Naive thymus-derived CD4-positive, alpha-beta T cell (primary cell): ENCODE results near the gene NTN5. TPM values are rescaled to one million over a fixed set of nuclear protein-coding genes. Genes with fewer than 3 reads are reported as not detected.
"Not testable (repeated sequence)": the region's sequence is repeated elsewhere in the genome, so short reads cannot be mapped to it uniquely, and the experiment has no call there.

ENCODE experiments used
- ATAC-seq: fragments of 150-1000 bp; cut with Tn5 transposase; 2 replicates; pipeline ENCODE4 v1.10.0; 2021; ENCODE audit warnings: mild to moderate bottlenecking, moderate library complexity
- CTCF ChIA-PET: fragments of 350-600 bp; sonication (Branson Sonifier 250); formaldehyde crosslinking; loops from one replicate; lab custom pipeline; 2021; ENCODE audit warnings: antibody characterized with exemption; lab: Charles Lee
- POLR2A ChIA-PET: fragments of 350-600 bp; sonication (Branson Sonifier 250); formaldehyde crosslinking; loops from one replicate; lab custom pipeline; 2021; ENCODE audit warnings: antibody characterized with exemption, inconsistent platforms; lab: Charles Lee
- DNase-seq, 9 donors: peaks; one replicate each; pipeline versions ENCODE4 v3.0.0 to v3.0.0-alpha.2; 2020 to 2022; ENCODE audit warnings: mixed read lengths in 1 of 9
- H3K27ac ChIP-seq: one replicate; pipeline ENCODE4 v1.7.0; 2013; ENCODE audit warnings: mild to moderate bottlenecking, low read depth, low read length, moderate library complexity
- H3K27me3 ChIP-seq, 2 donors: one replicate each; pipeline ENCODE4 v1.7.0; 2013; ENCODE audit warnings: low read length in 2 of 2, mild to moderate bottlenecking in 2 of 2, moderate library complexity in 2 of 2; ENCODE audit not compliant: control insufficient read depth in 2 of 2, insufficient read depth in 2 of 2
- H3K36me3 ChIP-seq, 3 experiments: 1 replicate in 2 of 3; 2 replicates in 1 of 3; pipeline ENCODE4 v1.7.0; 2013; ENCODE audit warnings: low read length in 3 of 3, mild to moderate bottlenecking in 3 of 3, moderate library complexity in 1 of 3; ENCODE audit not compliant: insufficient read depth in 3 of 3, control insufficient read depth in 2 of 3
- H3K4me1 ChIP-seq, 2 donors: one replicate each; pipeline ENCODE4 v1.7.0; 2013; ENCODE audit warnings: low read length in 2 of 2, mild to moderate bottlenecking in 2 of 2, moderate library complexity in 1 of 2; ENCODE audit not compliant: control insufficient read depth in 2 of 2, insufficient read depth in 2 of 2
- H3K4me3 ChIP-seq: 2 replicates; pipeline ENCODE4 v1.7.0; 2013; ENCODE audit warnings: mild to moderate bottlenecking, low read length
- H3K9me3 ChIP-seq, 3 experiments: 1 replicate in 2 of 3; 2 replicates in 1 of 3; pipeline ENCODE4 v1.7.0; 2013; ENCODE audit warnings: low read length in 3 of 3; ENCODE audit not compliant: control insufficient read depth in 2 of 3
- H3K27ac Mint-ChIP-seq, 9 donors: one replicate each; pipeline ENCODE4 v1.8.0; 2020 to 2022; ENCODE audit warnings: mixed read lengths in 9 of 9, mild to moderate bottlenecking in 8 of 9, moderate library complexity in 5 of 9, inconsistent platforms in 2 of 9
- H3K27me3 Mint-ChIP-seq, 5 donors: one replicate each; pipeline ENCODE4 v1.8.0; 2021 to 2022; ENCODE audit warnings: mixed read lengths in 5 of 5, mild to moderate bottlenecking in 1 of 5
- H3K36me3 Mint-ChIP-seq, 5 donors: one replicate each; pipeline ENCODE4 v1.8.0; 2020 to 2022; ENCODE audit warnings: mixed read lengths in 5 of 5, mild to moderate bottlenecking in 3 of 5, inconsistent platforms in 1 of 5
- H3K4me1 Mint-ChIP-seq, 7 donors: one replicate each; pipeline ENCODE4 v1.8.0; 2020 to 2022; ENCODE audit warnings: mixed read lengths in 7 of 7, mild to moderate bottlenecking in 3 of 7, inconsistent platforms in 1 of 7
- H3K4me3 Mint-ChIP-seq, 10 donors: one replicate each; pipeline ENCODE4 v1.8.0; 2020 to 2022; ENCODE audit warnings: mild to moderate bottlenecking in 10 of 10, mixed read lengths in 10 of 10, moderate library complexity in 6 of 10, inconsistent platforms in 2 of 10
- H3K9me3 Mint-ChIP-seq, 11 donors: one replicate each; pipeline ENCODE4 v1.8.0; 2020 to 2022; ENCODE audit warnings: mixed read lengths in 11 of 11, mild to moderate bottlenecking in 4 of 11, inconsistent platforms in 1 of 11, moderate library complexity in 1 of 11
- intact Hi-C, 2 donors: fragments of 100-400 bp; cut with micrococcal nuclease; formaldehyde crosslinking; loops; one replicate each; pipeline ENCODE4 v1.15.1; 2023
- polyA plus RNA-seq, 2 donors: library from polyadenylated mRNA; unstranded; fragments of 300-500 nt; fragmentation: Illumina TruSeq; gene quantifications; one replicate each; pipeline ENCODE4 v1.2.3, GENCODE V29; 2021
- total RNA-seq, 6 experiments: library from RNA in 5 of 6; stranded (reverse) in 5 of 6; gene quantifications; 1 replicate in 5 of 6; 2 replicates in 1 of 6; pipeline ENCODE4 v1.2.3 and lab custom pipeline; 2021 to 2026

The NTN5 gene
- total and polyA plus RNA-seq, 7 experiments from 2014 or later, result 0.41 to 5.9 (median 2.9) TPM

DNA sequence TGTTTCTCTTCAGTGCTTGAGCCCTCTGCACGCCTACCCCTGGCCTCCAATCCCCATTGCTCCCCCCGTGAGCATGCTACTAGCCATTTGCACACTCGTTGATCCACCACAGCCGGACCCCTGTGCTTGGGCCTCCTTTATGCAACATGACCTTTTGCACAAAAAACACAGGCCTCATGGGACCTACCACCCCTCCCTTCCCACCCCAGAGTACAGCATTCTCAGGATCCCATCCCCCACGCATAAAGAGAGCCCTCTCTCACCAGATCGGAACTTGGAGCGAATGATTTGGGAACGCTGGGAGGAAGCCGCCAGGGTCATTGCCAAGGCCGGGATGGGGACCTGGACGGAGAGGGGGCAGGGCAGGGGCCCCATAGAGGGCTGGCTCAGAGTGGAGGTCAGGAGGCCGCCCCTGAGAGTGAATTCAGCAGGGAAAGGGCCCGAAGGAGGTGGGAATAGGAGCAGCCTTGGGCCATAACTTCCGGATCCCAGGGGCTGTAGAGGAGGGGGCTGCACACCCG, 46.0 kb upstream of the NTN5 start:
- Mint-ChIP-seq H3K27me3 (no peaks in the 10 kb centered on the region), H3K9me3 (no peaks in the 10 kb centered on the region), H3K4me3 (peak overlapping the region in 3 of 10 donors; percentile 4 to 17 (median 17)), H3K36me3 (no peaks in the 10 kb centered on the region), H3K4me1 (peaks cover 12 to 25% (median 22%) of the 10 kb centered on the region in 7 donors), H3K27ac (peak overlapping the region in 1 of 9 donors; percentile 63)
- ATAC-seq (no peak), DNase-seq (no peak)
- CTCF ChIA-PET, result no interaction called here
- no peaks in the 10 kb centered on the region for H3K27me3 ChIP-seq
- peaks cover 8 to 9% of the 10 kb centered on the region in 2 donors for H3K4me1 ChIP-seq
- no peak overlapping the region for H3K4me3 ChIP-seq
- POLR2A ChIA-PET, result no interaction called here
- H3K27ac ChIP-seq, result no peak overlapping the region
- intact Hi-C loops, result no loop called here
- H3K36me3 ChIP-seq, result peaks cover 0 to 1% (median 0%) of the 10 kb centered on the region in 3 experiments
- no peaks in the 10 kb centered on the region for H3K9me3 ChIP-seq

DNA sequence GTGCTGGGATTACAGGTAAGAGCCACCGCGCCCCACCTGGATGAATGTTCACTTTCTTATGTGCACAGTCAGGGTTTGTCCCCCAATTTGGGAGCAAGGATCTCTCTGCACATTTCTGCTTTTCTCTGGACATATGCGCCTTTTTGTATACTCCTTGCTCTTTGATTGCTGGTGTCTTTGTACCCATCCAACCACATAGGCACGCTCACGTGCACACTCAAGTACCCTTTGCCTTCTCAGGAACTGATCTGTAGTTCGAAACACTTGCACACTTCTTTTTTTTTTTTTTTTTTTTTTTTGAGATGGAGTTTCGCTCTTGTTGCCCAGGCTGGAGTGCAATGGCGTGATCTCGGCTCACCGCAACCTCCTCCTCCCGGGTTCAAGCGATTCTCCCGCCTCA, 45.3 kb upstream of the NTN5 start:
- ATAC-seq, POLR2A ChIA-PET, H3K27ac ChIP-seq, CTCF ChIA-PET, H3K27me3 Mint-ChIP-seq, H3K4me3 ChIP-seq, H3K27me3 ChIP-seq, H3K27ac Mint-ChIP-seq, H3K9me3 ChIP-seq, H3K36me3 Mint-ChIP-seq, intact Hi-C loops, DNase-seq, H3K36me3 ChIP-seq, H3K9me3 Mint-ChIP-seq: not testable (repeated sequence)
- peak overlapping the region in 1 of 10 donors; percentile 43 for H3K4me3 Mint-ChIP-seq
- peaks cover 14 to 31% (median 24%) of the 10 kb centered on the region in 7 donors for H3K4me1 Mint-ChIP-seq
- H3K4me1 ChIP-seq, result peaks cover 13 to 15% of the 10 kb centered on the region in 2 donors

DNA sequence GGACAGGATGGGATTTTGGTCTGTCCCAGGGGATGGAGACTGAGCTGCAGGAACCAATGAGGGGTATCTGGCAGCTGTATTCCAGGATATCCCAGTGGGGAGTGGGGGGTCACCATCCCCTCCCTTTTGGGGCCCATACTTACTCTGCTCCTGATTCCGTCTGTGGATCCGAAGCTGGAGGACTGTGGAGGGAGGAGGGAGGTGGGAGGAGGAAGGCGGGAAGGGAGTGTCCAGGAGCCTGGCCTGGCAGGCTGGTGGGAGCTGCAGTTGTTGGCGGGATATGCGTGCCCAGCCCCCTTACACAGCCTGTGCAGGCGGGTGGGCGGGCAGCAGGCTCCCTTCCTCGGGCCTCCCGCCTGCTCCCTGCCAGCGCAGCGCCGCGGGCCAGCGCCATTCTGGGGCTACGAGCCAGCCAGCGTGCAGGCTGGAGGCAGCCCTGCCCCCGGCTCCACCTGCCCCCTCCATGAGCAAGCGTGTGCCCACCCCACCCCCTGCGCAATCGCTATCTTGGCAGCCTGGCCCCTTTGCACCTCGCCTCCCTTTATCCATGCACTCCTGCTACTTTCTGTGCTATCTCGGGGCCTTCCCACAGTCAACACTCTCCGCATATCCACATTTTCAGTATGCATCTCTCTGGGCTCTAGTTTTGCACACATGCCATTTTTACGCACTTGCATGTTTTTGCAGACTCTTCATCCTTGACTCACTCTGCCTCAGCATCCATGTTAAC, 43.9 kb upstream of the NTN5 start:
- POLR2A ChIA-PET, result interaction anchor here (3.8 kb wide), 1 partner anchor 9 kb away, joined by 21 read pairs; no protein-coding TSS in a partner anchor

DNA sequence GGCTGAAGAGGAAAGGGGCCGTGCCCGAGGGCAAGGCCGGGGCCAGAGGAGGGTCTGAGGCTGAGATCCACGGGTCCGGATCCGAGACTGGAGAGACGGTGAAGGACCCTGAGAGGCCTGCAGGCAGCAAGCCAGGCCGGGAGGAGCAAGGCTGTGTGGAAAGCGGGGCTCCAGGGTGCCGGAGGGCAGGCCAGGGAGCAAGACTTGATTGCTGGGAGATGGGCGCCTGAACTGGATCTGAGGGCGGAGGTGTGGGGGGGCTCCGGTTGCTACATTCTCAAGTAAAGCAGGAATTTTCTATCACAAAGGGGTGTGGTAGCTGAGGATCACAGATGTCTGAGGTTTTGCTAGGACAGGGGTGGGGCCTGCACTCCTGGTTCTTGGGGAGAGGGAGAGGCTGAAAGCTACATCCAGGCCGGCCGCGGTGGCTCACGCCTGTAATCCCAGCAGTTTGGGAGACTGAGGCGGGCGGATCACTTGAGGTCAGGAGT, 42.9 kb upstream of the NTN5 start:
- no peaks in the 10 kb centered on the region for H3K27me3 Mint-ChIP-seq
- peak overlapping the region in 1 of 9 donors; percentile 88 for H3K27ac Mint-ChIP-seq

More for the DNA sequence above, 43.9 kb upstream of the NTN5 start:
- no peak for ATAC-seq
- no peak overlapping the region for H3K27ac ChIP-seq
- no peaks in the 10 kb centered on the region for H3K27me3 ChIP-seq
- H3K4me1 Mint-ChIP-seq, result peaks cover 19 to 35% (median 28%) of the 10 kb centered on the region in 7 donors
- peak overlapping the region in 6 of 10 donors; percentile 4 to 60 (median 34) for H3K4me3 Mint-ChIP-seq
- no peak overlapping the region for H3K4me3 ChIP-seq
- H3K27ac Mint-ChIP-seq, result peak overlapping the region in 4 of 9 donors; percentile 32 to 82 (median 64)
- peaks cover 0 to 4% (median 0%) of the 10 kb centered on the region in 3 experiments for H3K36me3 ChIP-seq
- H3K36me3 Mint-ChIP-seq, result peaks cover 0 to 2% (median 0%) of the 10 kb centered on the region in 5 donors
- H3K4me1 ChIP-seq, result peaks cover 17% of the 10 kb centered on the region in 2 donors
- no peak for DNase-seq
- H3K27me3 Mint-ChIP-seq, result no peaks in the 10 kb centered on the region
- intact Hi-C loops, result no loop called here
- CTCF ChIA-PET, result interaction anchor here (0.8 kb wide), 1 partner anchor 31 kb away, joined by 3 read pairs; no protein-coding TSS in a partner anchor
- H3K9me3 ChIP-seq, result no peaks in the 10 kb centered on the region
- H3K9me3 Mint-ChIP-seq, result no peaks in the 10 kb centered on the region

DNA sequence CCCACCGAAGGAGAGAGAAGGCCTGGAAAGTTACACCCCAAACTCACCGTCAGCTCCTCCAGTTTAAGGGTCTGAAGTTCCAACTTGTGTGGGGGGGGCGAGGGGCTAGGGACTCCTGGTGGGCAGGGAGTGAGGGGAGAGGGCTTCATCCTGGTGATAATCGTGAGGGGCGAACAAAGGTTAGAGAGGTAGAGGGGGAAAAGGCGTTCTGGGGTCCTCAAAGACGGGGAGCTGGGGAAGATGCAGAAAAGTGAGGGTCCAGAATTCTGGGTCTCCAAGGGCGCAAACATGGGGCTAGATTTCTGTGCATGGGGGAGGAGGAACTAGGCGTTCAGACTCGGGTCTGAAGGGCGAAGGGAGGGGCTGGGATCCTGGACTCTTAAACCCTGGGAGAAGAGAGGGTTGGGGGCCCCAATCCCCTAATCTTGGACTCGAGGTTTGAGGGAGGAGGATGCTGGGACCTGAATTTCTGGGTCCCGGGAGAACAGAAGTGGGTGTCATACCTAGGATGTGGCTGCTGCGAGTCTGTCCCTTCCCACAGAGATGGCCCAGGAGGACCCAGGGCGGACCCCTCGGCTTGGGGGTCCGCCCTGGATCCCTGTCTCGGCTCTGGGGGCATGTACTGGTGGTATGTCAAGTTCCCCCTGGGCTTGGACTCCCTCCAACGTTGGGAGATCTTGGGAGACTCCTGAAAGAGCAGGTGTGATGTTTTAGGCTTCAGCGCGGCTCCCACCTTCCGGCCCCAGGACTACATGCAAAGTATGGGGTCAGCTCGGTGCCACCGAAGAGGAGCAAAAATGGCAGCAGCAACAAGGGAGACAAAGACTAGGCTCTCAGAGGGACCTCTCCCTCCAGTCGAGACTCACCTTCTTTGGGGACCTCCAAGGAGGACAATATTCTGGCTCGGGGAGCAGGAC, 42.2 kb upstream of the NTN5 start:
- ChIA-PET CTCF (interaction anchor here (1.0 kb wide), 1 partner anchor 24 kb away, joined by 3 read pairs; no protein-coding TSS in a partner anchor), POLR2A (interaction anchor here (0.9 to 3.8 kb wide), 6 partner anchors 10 to 251 kb away, joined by 3 to 21 read pairs (median 3); partner anchors contain the start of genes CA11, RPL18 and SPHK2)
- ATAC-seq (no peak), DNase-seq (no peak)
- peaks cover 0 to 8% (median 0%) of the 10 kb centered on the region in 5 donors for H3K36me3 Mint-ChIP-seq
- H3K4me1 Mint-ChIP-seq, result peaks cover 9 to 24% (median 20%) of the 10 kb centered on the region in 7 donors
- no peaks in the 10 kb centered on the region for H3K27me3 Mint-ChIP-seq
- H3K27me3 ChIP-seq, result no peaks in the 10 kb centered on the region
- peak overlapping the region in 8 of 9 donors; percentile 26 to 87 (median 70) for H3K27ac Mint-ChIP-seq
- H3K36me3 ChIP-seq, result peaks cover 0 to 4% (median 0%) of the 10 kb centered on the region in 3 experiments
- no peaks in the 10 kb centered on the region for H3K9me3 ChIP-seq
- H3K27ac ChIP-seq, result peak overlapping the region; percentile 79
- intact Hi-C loops, result loop anchor here (1.0 to 5.0 kb wide), 13 partner anchors 10 to 370 kb away; partner anchors contain the start of genes DBP (in 2 of the 2), GYS1 (in 2 of the 2), RUVBL2 (in 2 of the 2) and CA11 (in 1 of the 2)
- H3K4me1 ChIP-seq, result peaks cover 11 to 12% of the 10 kb centered on the region in 2 donors
- peak overlapping the region; percentile 75 to 91 (median 86) for H3K4me3 Mint-ChIP-seq
- peaks cover 0 to 2% (median 0%) of the 10 kb centered on the region in 11 donors for H3K9me3 Mint-ChIP-seq
- H3K4me3 ChIP-seq, result peak overlapping the region; percentile 95

More for the DNA sequence above, 42.9 kb upstream of the NTN5 start:
- Histone ChIP-seq H3K4me1 (peaks cover 11 to 12% of the 10 kb centered on the region in 2 donors), H3K27ac (no peak overlapping the region), H3K27me3 (no peaks in the 10 kb centered on the region), H3K4me3 (no peak overlapping the region), H3K36me3 (peaks cover 0 to 4% (median 0%) of the 10 kb centered on the region in 3 experiments), H3K9me3 (no peaks in the 10 kb centered on the region)
- ATAC-seq, result no peak
- no peak for DNase-seq
- ChIA-PET POLR2A (interaction anchor here (3.8 kb wide), 1 partner anchor 10 kb away, joined by 21 read pairs; no protein-coding TSS in a partner anchor), CTCF (no interaction called here)
- Mint-ChIP-seq H3K4me1 (peaks cover 13 to 28% (median 23%) of the 10 kb centered on the region in 7 donors), H3K9me3 (peaks cover 0 to 2% (median 0%) of the 10 kb centered on the region in 11 donors), H3K4me3 (peak overlapping the region in 7 of 10 donors; percentile 21 to 88 (median 47)), H3K36me3 (peaks cover 0 to 8% (median 0%) of the 10 kb centered on the region in 5 donors)
- intact Hi-C loops, result loop anchor here (2.0 kb wide), 2 partner anchors 223 to 247 kb away; partner anchors contain the start of gene CYTH2 (in 1 of the 2)
